Gastrocnemius medialis (tissue), 4 donors: ENCODE measurements around the gene RABAC1. TPM values are rescaled to one million over a fixed set of nuclear protein-coding genes. Genes with fewer than 3 reads are reported as not detected.

Experiments used
- ATAC-seq, 2 donors: fragments of 150-250 bp; one replicate each; pipeline ENCODE4 v1.9.1; 2016
- DNase-seq, 2 donors: peaks; one replicate each; pipeline ENCODE4 v3.0.0-alpha.2; 2019
- H3K27ac ChIP-seq, 4 donors: fragments of 200-600 bp; sonication (generic); 1 replicate in 1 of 4; 2 replicates in 3 of 4; pipeline ENCODE4 v1.5.1; 2016 to 2018; ENCODE audit warnings: mild to moderate bottlenecking in 2 of 4, moderate library complexity in 1 of 4
- H3K27me3 ChIP-seq, 3 donors: fragments of 200-600 bp; sonication (generic) in 2 of 3; 1 replicate in 1 of 3; 2 replicates in 2 of 3; pipeline versions ENCODE4 v1.5.1 to v1.6.0; 2016 to 2019; ENCODE audit warnings: mild to moderate bottlenecking in 1 of 3, moderate library complexity in 1 of 3
- H3K36me3 ChIP-seq, 2 donors: fragments of 200-600 bp; sonication (generic) in 1 of 2; one replicate each; pipeline ENCODE4 v1.5.1; 2017 to 2018
- H3K4me1 ChIP-seq, 2 donors: fragments of 200-600 bp; sonication (generic) in 1 of 2; one replicate each; pipeline ENCODE4 v1.5.1; 2016 to 2017; ENCODE audit warnings: mild to moderate bottlenecking in 2 of 2
- H3K4me3 ChIP-seq, 4 donors: fragments of 200-600 bp; sonication (generic) in 3 of 4; 1 replicate in 1 of 4; 2 replicates in 3 of 4; pipeline ENCODE4 v1.5.1; 2016 to 2019; ENCODE audit warnings: mild to moderate bottlenecking in 2 of 4
- H3K9me3 ChIP-seq, 3 donors: fragments of 200-600 bp; sonication (generic) in 2 of 3; 1 replicate in 1 of 3; 2 replicates in 2 of 3; pipeline ENCODE4 v1.5.1; 2016 to 2019
- POLR2A ChIP-seq, 2 donors: fragments of 450-650 bp; IDR thresholded peaks; one replicate each; pipeline ENCODE4 v1.6.1; 2017; ENCODE audit warnings: antibody characterized with exemption in 2 of 2, mild to moderate bottlenecking in 2 of 2, moderate library complexity in 2 of 2
- in situ Hi-C, 4 donors: fragments of 200-750 bp; cut with MboI; loops; one replicate each; pipeline versions ENCODE4 v1.15.0 to v1.8.0; 2017; ENCODE audit warnings: low sequenced_read_pairs in 4 of 4
- intact Hi-C: fragments of 100-400 bp; cut with DNase I; formaldehyde crosslinking; loops from one replicate; pipeline ENCODE4 v1.15.1; 2023; ENCODE audit warnings: low total_unique reads
- total RNA-seq, 4 donors: library from RNA; depleted of rRNA; stranded (reverse); fragments of >200 nt; gene quantifications; one replicate each; pipeline versions ENCODE4 v1.1.0 to v1.2.3, GENCODE V29; 2016
- TF ChIP-seq, protein P1 (sequence below), 5 experiments: fragments of 450-650 bp in 3 of 5; fragments of 200-600 bp in 2 of 5; sonication (generic) in 2 of 5; IDR thresholded peaks in 4 of 5; conservative IDR thresholded peaks in 1 of 5; 1 replicate in 4 of 5; 2 replicates in 1 of 5; pipeline ENCODE4 v1.5.1; 2016 to 2019; ENCODE audit warnings: antibody characterized with exemption in 5 of 5, mild to moderate bottlenecking in 3 of 5, moderate library complexity in 3 of 5

The RABAC1 gene
- total RNA-seq, 4 donors from 2014 or later, result 94.4 to 146 (median 110) TPM

- ATAC-seq (peak; percentile 53 to 64), DNase-seq (peak; percentile 54 to 70)
- H3K27ac ChIP-seq, result peak overlapping the region; percentile 82 to 89 (median 86)
- H3K27me3 ChIP-seq, result no peaks in the 10 kb centered on the region
- H3K9me3 ChIP-seq, result no peaks in the 10 kb centered on the region
- H3K4me3 ChIP-seq, result peak overlapping the region; percentile 63 to 96 (median 92)
- H3K4me1 ChIP-seq, result peaks cover 11 to 15% of the 10 kb centered on the region in 2 donors
- intact Hi-C loops (loop anchor here (1.0 to 10.0 kb wide), 5 partner anchors 74 to 1574 kb away; partner anchors contain the start of genes GSK3A, ZNF574 and ZNF575), in situ Hi-C loops (loop anchor here in 2 of 4 donors (10.0 kb wide), 2 partner anchors 94 to 104 kb away; partner anchors contain the start of gene RPS19 (in 1 of the 2))
- TF ChIP-seq, protein P1, sequence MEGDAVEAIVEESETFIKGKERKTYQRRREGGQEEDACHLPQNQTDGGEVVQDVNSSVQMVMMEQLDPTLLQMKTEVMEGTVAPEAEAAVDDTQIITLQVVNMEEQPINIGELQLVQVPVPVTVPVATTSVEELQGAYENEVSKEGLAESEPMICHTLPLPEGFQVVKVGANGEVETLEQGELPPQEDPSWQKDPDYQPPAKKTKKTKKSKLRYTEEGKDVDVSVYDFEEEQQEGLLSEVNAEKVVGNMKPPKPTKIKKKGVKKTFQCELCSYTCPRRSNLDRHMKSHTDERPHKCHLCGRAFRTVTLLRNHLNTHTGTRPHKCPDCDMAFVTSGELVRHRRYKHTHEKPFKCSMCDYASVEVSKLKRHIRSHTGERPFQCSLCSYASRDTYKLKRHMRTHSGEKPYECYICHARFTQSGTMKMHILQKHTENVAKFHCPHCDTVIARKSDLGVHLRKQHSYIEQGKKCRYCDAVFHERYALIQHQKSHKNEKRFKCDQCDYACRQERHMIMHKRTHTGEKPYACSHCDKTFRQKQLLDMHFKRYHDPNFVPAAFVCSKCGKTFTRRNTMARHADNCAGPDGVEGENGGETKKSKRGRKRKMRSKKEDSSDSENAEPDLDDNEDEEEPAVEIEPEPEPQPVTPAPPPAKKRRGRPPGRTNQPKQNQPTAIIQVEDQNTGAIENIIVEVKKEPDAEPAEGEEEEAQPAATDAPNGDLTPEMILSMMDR (IDR thresholded peaks at IDR 0.05 in 4 of 5, conservative IDR thresholded peaks at IDR 0.05 in 1 of 5), result no peak
- peak; percentile 32 to 37 for TF ChIP-seq POLR2A (IDR thresholded peaks at IDR 0.05)
- H3K36me3 ChIP-seq, result peaks cover 0 to 11% of the 10 kb centered on the region in 2 donors
Measured at GRCh38 chr19:41958367-41959055, 610 bp downstream of the RABAC1 start.

DNA sequence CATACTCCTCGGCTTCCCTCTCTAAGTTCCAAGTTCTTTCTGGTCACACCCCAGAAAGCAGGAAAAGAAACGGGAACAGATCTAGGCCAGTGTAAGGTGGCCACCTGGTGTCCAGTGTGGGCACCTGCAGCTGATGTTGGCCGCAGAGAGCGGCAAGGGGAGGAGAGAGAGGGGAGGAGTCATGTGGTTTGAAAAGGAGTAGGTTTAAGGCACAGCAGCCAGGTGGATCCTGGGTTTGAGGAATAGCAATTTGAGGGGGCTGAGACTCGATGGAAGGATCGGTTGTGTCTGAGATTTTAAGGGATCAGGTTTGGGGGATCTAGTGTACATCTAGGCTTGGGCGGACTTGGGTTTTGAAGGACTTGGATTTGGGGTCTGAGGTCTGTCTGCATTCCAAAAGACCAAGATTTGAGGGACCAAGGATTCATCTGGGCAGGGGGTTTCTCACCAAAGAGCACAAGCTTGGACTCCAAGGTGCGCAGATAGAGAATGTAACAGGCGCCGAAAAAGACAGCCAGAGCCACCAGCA is 1.2 kb downstream of the RABAC1 start:
- in situ Hi-C loops, result loop anchor here in 2 of 4 donors (10.0 kb wide), 2 partner anchors 93 to 103 kb away; partner anchors contain the start of gene RPS19 (in 1 of the 2)
- Histone ChIP-seq H3K9me3 (no peaks in the 10 kb centered on the region), H3K27me3 (no peaks in the 10 kb centered on the region), H3K27ac (peak overlapping the region; percentile 82 to 89 (median 86)), H3K36me3 (peaks cover 0 to 11% of the 10 kb centered on the region in 2 donors), H3K4me1 (peaks cover 11 to 15% of the 10 kb centered on the region in 2 donors), H3K4me3 (peak overlapping the region; percentile 63 to 96 (median 92))
- DNase-seq, result peak; percentile 16 to 56
- ATAC-seq, result peak; percentile 64 to 77
- TF ChIP-seq, protein P1 (IDR thresholded peaks at IDR 0.05 in 4 of 5, conservative IDR thresholded peaks at IDR 0.05 in 1 of 5), result peak; percentile 65 to 81 (median 78)
- no peak for TF ChIP-seq POLR2A (IDR thresholded peaks at IDR 0.05)
- intact Hi-C loops, result loop anchor here (2.0 to 10.0 kb wide), 4 partner anchors 73 to 1574 kb away; partner anchors contain the start of genes GSK3A, ZNF574 and ZNF575

DNA sequence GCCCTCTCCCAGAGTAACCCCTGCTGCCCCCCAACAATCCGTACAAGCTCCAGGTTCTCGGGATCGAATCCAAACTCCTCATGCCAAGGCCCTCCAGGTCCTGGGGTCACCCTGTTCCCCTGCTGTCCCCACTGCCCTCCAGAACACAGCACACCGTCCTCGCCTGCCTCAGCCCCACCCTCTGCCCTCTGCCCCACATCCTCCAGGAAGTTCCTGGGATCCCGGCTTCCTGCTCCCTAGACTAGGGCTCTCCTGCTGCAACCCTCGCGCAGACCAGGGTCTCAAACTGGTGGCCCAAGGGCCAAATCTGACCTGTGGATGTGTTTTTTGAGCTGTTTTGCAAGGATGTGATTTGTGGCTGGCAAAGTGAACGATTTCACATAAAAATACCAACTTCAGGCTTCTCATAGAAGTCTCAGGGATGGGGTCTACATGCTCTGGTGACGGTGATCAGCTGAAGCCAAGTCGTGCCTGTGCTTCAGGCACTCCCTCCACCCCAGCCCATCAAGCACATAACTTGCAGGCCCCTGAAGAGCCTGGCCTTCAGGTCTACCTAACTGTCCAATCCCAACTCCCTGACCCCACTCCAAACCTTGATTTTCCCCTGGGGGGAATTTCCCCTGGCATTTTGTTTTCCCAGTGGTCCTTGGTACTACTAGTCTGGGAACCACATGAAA is 1.8 kb downstream of the RABAC1 start:
- Histone ChIP-seq H3K4me3 (no peak overlapping the region), H3K36me3 (peaks cover 0 to 11% of the 10 kb centered on the region in 2 donors), H3K27me3 (no peaks in the 10 kb centered on the region), H3K4me1 (peaks cover 11 to 15% of the 10 kb centered on the region in 2 donors), H3K9me3 (no peaks in the 10 kb centered on the region), H3K27ac (peak overlapping the region in 3 of 4 donors; percentile 82 to 86 (median 86))
- ATAC-seq (no peak), DNase-seq (no peak)
- intact Hi-C loops, result loop anchor here (5.0 to 10.0 kb wide), 2 partner anchors 288 to 1575 kb away; partner anchors contain the start of genes GSK3A and ZNF575
- in situ Hi-C loops, result loop anchor here in 2 of 4 donors (10.0 kb wide), 2 partner anchors 92 to 102 kb away; partner anchors contain the start of gene RPS19 (in 1 of the 2)
- no peak for TF ChIP-seq POLR2A (IDR thresholded peaks at IDR 0.05)
- TF ChIP-seq, protein P1 (IDR thresholded peaks at IDR 0.05 in 4 of 5, conservative IDR thresholded peaks at IDR 0.05 in 1 of 5), result no peak

- Histone ChIP-seq H3K27ac (no peak overlapping the region), H3K4me1 (peaks cover 11 to 15% of the 10 kb centered on the region in 2 donors), H3K36me3 (peaks cover 0 to 11% of the 10 kb centered on the region in 2 donors), H3K9me3 (no peaks in the 10 kb centered on the region), H3K27me3 (no peaks in the 10 kb centered on the region), H3K4me3 (no peak overlapping the region)
- no peak for ATAC-seq
- in situ Hi-C loops, result loop anchor here in 2 of 4 donors (10.0 kb wide), 2 partner anchors 92 to 102 kb away; partner anchors contain the start of gene RPS19 (in 1 of the 2)
- no peak for DNase-seq
- intact Hi-C loops, result loop anchor here (5.0 to 10.0 kb wide), 2 partner anchors 288 to 1576 kb away; partner anchors contain the start of genes GSK3A and ZNF575
- TF ChIP-seq POLR2A (IDR thresholded peaks at IDR 0.05), result no peak
- TF ChIP-seq, protein P1 (IDR thresholded peaks at IDR 0.05 in 4 of 5, conservative IDR thresholded peaks at IDR 0.05 in 1 of 5), result no peak
Measured at GRCh38 chr19:41956621-41957020, 2.5 kb downstream of the RABAC1 start.
